ENCODE data around the gene AFF2. TPM values are rescaled to one million over a fixed set of nuclear protein-coding genes. Genes with fewer than 3 reads are reported as not detected.

AFF2 gene
- total RNA-seq, 1 experiment from 2014 or later: 0.05 TPM

GRCh38 chrX:148917441-148917840 is 417.0 kb downstream of the AFF2 start:
- H3K4me3 ChIP-seq (replicated peaks in 1 of 2; ENCODE audit: low read depth in 1 of 2, low read length in 2 of 2): no peak overlapping the region
- no peaks in the 10 kb centered on the region for H3K79me2 ChIP-seq (ENCODE audit: insufficient read depth, low read length)
- DNase-seq (ENCODE audit: low read depth, low spot score): no peak
- TF ChIP-seq EZH2 (IDR thresholded peaks at IDR 0.05) (no peak), SP1 (IDR thresholded peaks at IDR 0.05; ENCODE audit: low read depth) (no peak), ZNF274 (IDR thresholded peaks at IDR 0.05; ENCODE audit: low read depth, low read length) (no peak), SRF (IDR thresholded peaks at IDR 0.05; ENCODE audit: low read depth) (no peak), FOSL1 (IDR thresholded peaks at IDR 0.05; ENCODE audit: low read depth) (no peak), ZFX (IDR thresholded peaks at IDR 0.05) (no peak), JUND (IDR thresholded peaks at IDR 0.05) (no peak), MAX (IDR thresholded peaks at IDR 0.05) (no peak), CBX3 (IDR thresholded peaks at IDR 0.05; ENCODE audit: low read depth) (no peak), SIN3A (IDR thresholded peaks at IDR 0.05; ENCODE audit: low read depth) (no peak), RAD21 (IDR thresholded peaks at IDR 0.05; ENCODE audit: low read depth) (no peak), EGR1 (IDR thresholded peaks at IDR 0.05; ENCODE audit: low read depth) (no peak)
- ChIA-PET CTCF (no interaction called here), POLR2A (no interaction called here), RAD21 (ENCODE audit: low non-redundant PET in 1 of 2, low total read pairs in 2 of 2, uncharacterized antibody in 2 of 2, unreplicated experiment in 2 of 2) (no interaction called here)
- no peaks in the 10 kb centered on the region for H3K9me2 ChIP-seq (ENCODE audit: insufficient read depth)
- H3K4me2 ChIP-seq (ENCODE audit: low read length): no peak overlapping the region
- ATAC-seq: no peak
- H3K27ac ChIP-seq (ENCODE audit: low read depth, low read length): no peak overlapping the region
- intact Hi-C loops (cut with micrococcal nuclease): no loop called here
- H2AFZ ChIP-seq (ENCODE audit: low read depth, low read length, poor library complexity, severe bottlenecking): no peak overlapping the region
- no TSS peak for BruUV-seq (replicated peaks)
- no peaks in the 10 kb centered on the region for H3K27me3 ChIP-seq (ENCODE audit: insufficient read depth, low read length)
- no peaks in the 10 kb centered on the region for H3K36me3 ChIP-seq (ENCODE audit: control insufficient read depth in 1 of 2, insufficient read depth in 2 of 2, low read length in 2 of 2)
- H3K9me3 ChIP-seq (ENCODE audit: control insufficient read depth in 1 of 2, insufficient read depth in 1 of 2, low read depth in 1 of 2, low read length in 2 of 2): no peaks in the 10 kb centered on the region
- no peak overlapping the region for H3K9ac ChIP-seq (ENCODE audit: low read length)
- H3K4me1 ChIP-seq (ENCODE audit: control insufficient read depth in 1 of 2, insufficient read depth in 2 of 2, low read length in 2 of 2): no peaks in the 10 kb centered on the region
- no peaks in the 10 kb centered on the region for H4K20me1 ChIP-seq (ENCODE audit: insufficient read depth)

- Histone ChIP-seq H3K27me3 (ENCODE audit: insufficient read depth, low read length) (no peaks in the 10 kb centered on the region), H4K20me1 (ENCODE audit: insufficient read depth) (no peaks in the 10 kb centered on the region), H3K4me3 (replicated peaks in 1 of 2; ENCODE audit: low read depth in 1 of 2, low read length in 2 of 2) (no peak overlapping the region), H3K9me2 (ENCODE audit: insufficient read depth) (no peaks in the 10 kb centered on the region), H3K4me2 (ENCODE audit: low read length) (no peak overlapping the region), H3K36me3 (ENCODE audit: control insufficient read depth in 1 of 2, insufficient read depth in 2 of 2, low read length in 2 of 2) (no peaks in the 10 kb centered on the region), H3K9ac (ENCODE audit: low read length) (no peak overlapping the region), H3K4me1 (ENCODE audit: control insufficient read depth in 1 of 2, insufficient read depth in 2 of 2, low read length in 2 of 2) (no peaks in the 10 kb centered on the region), H3K27ac (ENCODE audit: low read depth, low read length) (no peak overlapping the region), H3K9me3 (ENCODE audit: control insufficient read depth in 1 of 2, insufficient read depth in 1 of 2, low read depth in 1 of 2, low read length in 2 of 2) (no peaks in the 10 kb centered on the region), H2AFZ (ENCODE audit: low read depth, low read length, poor library complexity, severe bottlenecking) (no peak overlapping the region), H3K79me2 (ENCODE audit: insufficient read depth, low read length) (no peaks in the 10 kb centered on the region)
- ChIA-PET POLR2A (no interaction called here), CTCF (no interaction called here), RAD21 (ENCODE audit: low non-redundant PET in 1 of 2, low total read pairs in 2 of 2, uncharacterized antibody in 2 of 2, unreplicated experiment in 2 of 2) (no interaction called here)
- ATAC-seq: no peak
- intact Hi-C loops (cut with micrococcal nuclease): no loop called here
- BruUV-seq (replicated peaks): no TSS peak
- no peak for DNase-seq (ENCODE audit: low read depth, low spot score)
- no peak for TF ChIP-seq EZH2 (IDR thresholded peaks at IDR 0.05)
- TF ChIP-seq JUND (IDR thresholded peaks at IDR 0.05): no peak
- TF ChIP-seq ZFX (IDR thresholded peaks at IDR 0.05): no peak
- no peak for TF ChIP-seq SP1 (IDR thresholded peaks at IDR 0.05; ENCODE audit: low read depth)
- TF ChIP-seq SRF (IDR thresholded peaks at IDR 0.05; ENCODE audit: low read depth): no peak
- TF ChIP-seq, protein P1, sequence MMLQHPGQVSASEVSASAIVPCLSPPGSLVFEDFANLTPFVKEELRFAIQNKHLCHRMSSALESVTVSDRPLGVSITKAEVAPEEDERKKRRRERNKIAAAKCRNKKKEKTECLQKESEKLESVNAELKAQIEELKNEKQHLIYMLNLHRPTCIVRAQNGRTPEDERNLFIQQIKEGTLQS (IDR thresholded peaks at IDR 0.05): no peak
- no peak for TF ChIP-seq POLR2A (IDR thresholded peaks at IDR 0.05; ENCODE audit: borderline replicate concordance, extremely low read depth, insufficient read depth, insufficient read length)
- TF ChIP-seq ZBTB33 (IDR thresholded peaks at IDR 0.05; ENCODE audit: extremely low read depth, insufficient replicate concordance, low read length): no peak
- TF ChIP-seq CTCF (IDR thresholded peaks at IDR 0.05 in 2 of 3, conservative IDR thresholded peaks at IDR 0.05 in 1 of 3; ENCODE audit: borderline replicate concordance in 1 of 3, insufficient read depth in 1 of 3, low read depth in 2 of 3, low read length in 2 of 3): no peak
- no peak for TF ChIP-seq SIN3A (IDR thresholded peaks at IDR 0.05; ENCODE audit: low read depth)
- no peak for TF ChIP-seq TCF7L2 (IDR thresholded peaks at IDR 0.05; ENCODE audit: borderline replicate concordance, extremely low read depth, insufficient read depth, insufficient read length)
- TF ChIP-seq CBX3 (IDR thresholded peaks at IDR 0.05; ENCODE audit: low read depth): no peak
- no peak for TF ChIP-seq ELF1 (IDR thresholded peaks at IDR 0.05; ENCODE audit: borderline replicate concordance, low read depth)
- no peak for TF ChIP-seq ZNF274 (IDR thresholded peaks at IDR 0.05; ENCODE audit: low read depth, low read length)
- no peak for TF ChIP-seq EGR1 (IDR thresholded peaks at IDR 0.05; ENCODE audit: low read depth)
These were observed 423.2 kb downstream of the AFF2 start for GRCh38 chrX:148923631-148924030.

Data from HCT116 (cell line).